ENCODE data around the gene PRKN.

Gene PRKN

DNA sequence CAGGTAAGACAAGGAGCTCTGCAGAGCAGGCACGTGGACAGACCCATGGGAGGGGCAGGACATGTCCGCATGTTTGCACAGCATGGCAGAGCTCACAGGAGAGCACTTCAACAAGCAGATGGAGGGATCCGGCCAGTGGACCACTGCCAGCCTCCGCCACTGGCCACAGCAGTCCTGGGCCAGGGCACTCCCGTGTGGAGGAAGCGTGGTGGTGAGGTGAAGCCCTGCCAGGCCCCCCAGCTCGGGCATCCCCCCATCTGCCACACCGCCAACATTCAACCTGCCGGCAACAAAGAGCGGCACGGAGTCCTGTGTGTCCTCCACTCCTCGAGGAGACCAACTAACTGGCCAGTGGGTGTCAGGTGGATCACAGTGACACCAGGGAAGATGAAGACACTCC, 1349.5 kb downstream of the PRKN start:
- H3K27me3 ChIP-seq (ENCODE audit: insufficient read depth, poor library complexity, severe bottlenecking): no peaks in the 10 kb centered on the region
- no peak for DNase-seq (ENCODE audit: low read depth in 1 of 2, low spot score in 1 of 2)

DNA sequence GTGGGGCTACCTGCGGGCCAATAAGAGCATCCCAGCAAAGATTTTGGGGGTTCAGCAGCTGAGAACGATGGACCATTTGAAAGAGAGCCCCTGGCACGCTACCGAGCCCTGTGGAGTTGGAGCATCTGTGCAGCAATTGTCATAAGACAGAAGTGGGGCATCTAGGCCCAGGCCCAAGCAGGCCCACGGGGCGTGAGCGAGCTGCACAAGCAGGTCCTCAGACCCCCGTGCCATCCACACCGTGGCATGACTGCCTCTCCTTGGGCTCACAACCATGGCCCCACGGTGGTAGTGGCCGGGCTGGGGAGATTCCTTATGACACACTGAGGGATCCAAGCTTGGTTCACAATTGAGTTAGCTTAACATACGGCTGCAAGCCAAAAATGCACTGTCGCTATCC, 1350.5 kb downstream of the PRKN start:
- no peak for DNase-seq (ENCODE audit: low read depth in 1 of 2, low spot score in 1 of 2)
- TF ChIP-seq, protein P1, sequence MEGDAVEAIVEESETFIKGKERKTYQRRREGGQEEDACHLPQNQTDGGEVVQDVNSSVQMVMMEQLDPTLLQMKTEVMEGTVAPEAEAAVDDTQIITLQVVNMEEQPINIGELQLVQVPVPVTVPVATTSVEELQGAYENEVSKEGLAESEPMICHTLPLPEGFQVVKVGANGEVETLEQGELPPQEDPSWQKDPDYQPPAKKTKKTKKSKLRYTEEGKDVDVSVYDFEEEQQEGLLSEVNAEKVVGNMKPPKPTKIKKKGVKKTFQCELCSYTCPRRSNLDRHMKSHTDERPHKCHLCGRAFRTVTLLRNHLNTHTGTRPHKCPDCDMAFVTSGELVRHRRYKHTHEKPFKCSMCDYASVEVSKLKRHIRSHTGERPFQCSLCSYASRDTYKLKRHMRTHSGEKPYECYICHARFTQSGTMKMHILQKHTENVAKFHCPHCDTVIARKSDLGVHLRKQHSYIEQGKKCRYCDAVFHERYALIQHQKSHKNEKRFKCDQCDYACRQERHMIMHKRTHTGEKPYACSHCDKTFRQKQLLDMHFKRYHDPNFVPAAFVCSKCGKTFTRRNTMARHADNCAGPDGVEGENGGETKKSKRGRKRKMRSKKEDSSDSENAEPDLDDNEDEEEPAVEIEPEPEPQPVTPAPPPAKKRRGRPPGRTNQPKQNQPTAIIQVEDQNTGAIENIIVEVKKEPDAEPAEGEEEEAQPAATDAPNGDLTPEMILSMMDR (IDR thresholded peaks at IDR 0.05; ENCODE audit: insufficient read depth, low read length): no peak
- TF ChIP-seq, protein P2, sequence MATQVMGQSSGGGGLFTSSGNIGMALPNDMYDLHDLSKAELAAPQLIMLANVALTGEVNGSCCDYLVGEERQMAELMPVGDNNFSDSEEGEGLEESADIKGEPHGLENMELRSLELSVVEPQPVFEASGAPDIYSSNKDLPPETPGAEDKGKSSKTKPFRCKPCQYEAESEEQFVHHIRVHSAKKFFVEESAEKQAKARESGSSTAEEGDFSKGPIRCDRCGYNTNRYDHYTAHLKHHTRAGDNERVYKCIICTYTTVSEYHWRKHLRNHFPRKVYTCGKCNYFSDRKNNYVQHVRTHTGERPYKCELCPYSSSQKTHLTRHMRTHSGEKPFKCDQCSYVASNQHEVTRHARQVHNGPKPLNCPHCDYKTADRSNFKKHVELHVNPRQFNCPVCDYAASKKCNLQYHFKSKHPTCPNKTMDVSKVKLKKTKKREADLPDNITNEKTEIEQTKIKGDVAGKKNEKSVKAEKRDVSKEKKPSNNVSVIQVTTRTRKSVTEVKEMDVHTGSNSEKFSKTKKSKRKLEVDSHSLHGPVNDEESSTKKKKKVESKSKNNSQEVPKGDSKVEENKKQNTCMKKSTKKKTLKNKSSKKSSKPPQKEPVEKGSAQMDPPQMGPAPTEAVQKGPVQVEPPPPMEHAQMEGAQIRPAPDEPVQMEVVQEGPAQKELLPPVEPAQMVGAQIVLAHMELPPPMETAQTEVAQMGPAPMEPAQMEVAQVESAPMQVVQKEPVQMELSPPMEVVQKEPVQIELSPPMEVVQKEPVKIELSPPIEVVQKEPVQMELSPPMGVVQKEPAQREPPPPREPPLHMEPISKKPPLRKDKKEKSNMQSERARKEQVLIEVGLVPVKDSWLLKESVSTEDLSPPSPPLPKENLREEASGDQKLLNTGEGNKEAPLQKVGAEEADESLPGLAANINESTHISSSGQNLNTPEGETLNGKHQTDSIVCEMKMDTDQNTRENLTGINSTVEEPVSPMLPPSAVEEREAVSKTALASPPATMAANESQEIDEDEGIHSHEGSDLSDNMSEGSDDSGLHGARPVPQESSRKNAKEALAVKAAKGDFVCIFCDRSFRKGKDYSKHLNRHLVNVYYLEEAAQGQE (IDR thresholded peaks at IDR 0.05; ENCODE audit: insufficient replicate concordance, low read depth): no peak
- no peak for TF ChIP-seq GABPA (IDR thresholded peaks at IDR 0.05; ENCODE audit: low read depth)
- no peak for TF ChIP-seq POLR2AphosphoS5 (IDR thresholded peaks at IDR 0.05; ENCODE audit: low read depth)
- no peak for TF ChIP-seq SPI1 (IDR thresholded peaks at IDR 0.05; ENCODE audit: borderline replicate concordance, low read depth)
- H3K27ac ChIP-seq (replicated peaks): no peak overlapping the region
- no peaks in the 10 kb centered on the region for H3K27me3 ChIP-seq (ENCODE audit: insufficient read depth, poor library complexity, severe bottlenecking)
- no peak overlapping the region for H3K4me3 ChIP-seq (replicated peaks; ENCODE audit: insufficient read depth, low read length)

More for the DNA sequence above, 1349.5 kb downstream of the PRKN start:
- no peak overlapping the region for H3K27ac ChIP-seq (replicated peaks)
- H3K4me3 ChIP-seq (replicated peaks; ENCODE audit: insufficient read depth, low read length): no peak overlapping the region
- no peak for TF ChIP-seq GABPA (IDR thresholded peaks at IDR 0.05; ENCODE audit: low read depth)
- TF ChIP-seq SPI1 (IDR thresholded peaks at IDR 0.05; ENCODE audit: borderline replicate concordance, low read depth): no peak
- TF ChIP-seq, protein P1 (IDR thresholded peaks at IDR 0.05; ENCODE audit: insufficient read depth, low read length): no peak
- TF ChIP-seq POLR2AphosphoS5 (IDR thresholded peaks at IDR 0.05; ENCODE audit: low read depth): no peak
- TF ChIP-seq, protein P2 (IDR thresholded peaks at IDR 0.05; ENCODE audit: insufficient replicate concordance, low read depth): no peak

DNA sequence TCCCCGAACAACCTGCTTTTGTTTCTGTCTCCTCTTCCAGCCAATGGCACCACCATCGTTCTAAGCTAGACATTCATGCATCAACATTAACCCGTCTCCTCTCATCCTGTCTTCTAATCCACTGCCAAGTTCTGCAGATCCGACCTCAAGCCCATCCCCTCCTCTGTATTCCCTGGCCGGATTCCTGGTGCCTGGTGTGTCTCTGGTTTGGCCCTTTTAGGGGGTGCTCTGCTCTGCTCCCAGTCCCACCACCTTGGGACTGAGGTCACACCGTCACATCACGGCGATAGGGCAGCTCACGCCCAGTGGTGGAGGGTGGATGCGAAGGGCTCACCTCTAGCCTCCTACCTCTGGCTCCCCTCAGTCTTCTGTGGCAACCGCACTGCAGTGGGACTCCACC, 1351.2 kb downstream of the PRKN start:
- Histone ChIP-seq H3K27ac (replicated peaks) (no peak overlapping the region), H3K4me3 (replicated peaks; ENCODE audit: insufficient read depth, low read length) (no peak overlapping the region), H3K27me3 (ENCODE audit: insufficient read depth, poor library complexity, severe bottlenecking) (no peaks in the 10 kb centered on the region)
- TF ChIP-seq SPI1 (IDR thresholded peaks at IDR 0.05; ENCODE audit: borderline replicate concordance, low read depth) (no peak), POLR2AphosphoS5 (IDR thresholded peaks at IDR 0.05; ENCODE audit: low read depth) (no peak), GABPA (IDR thresholded peaks at IDR 0.05; ENCODE audit: low read depth) (no peak)
- TF ChIP-seq, protein P1 (IDR thresholded peaks at IDR 0.05; ENCODE audit: insufficient read depth, low read length): no peak
- TF ChIP-seq, protein P2 (IDR thresholded peaks at IDR 0.05; ENCODE audit: insufficient replicate concordance, low read depth): no peak
- no peak for DNase-seq (ENCODE audit: low read depth in 1 of 2, low spot score in 1 of 2)
